ENCODE data around the gene PKD2L2.

- TF ChIP-seq EZH2 (IDR thresholded peaks at IDR 0.05; ENCODE audit: low read length), result no peak
- TF ChIP-seq, protein P1, sequence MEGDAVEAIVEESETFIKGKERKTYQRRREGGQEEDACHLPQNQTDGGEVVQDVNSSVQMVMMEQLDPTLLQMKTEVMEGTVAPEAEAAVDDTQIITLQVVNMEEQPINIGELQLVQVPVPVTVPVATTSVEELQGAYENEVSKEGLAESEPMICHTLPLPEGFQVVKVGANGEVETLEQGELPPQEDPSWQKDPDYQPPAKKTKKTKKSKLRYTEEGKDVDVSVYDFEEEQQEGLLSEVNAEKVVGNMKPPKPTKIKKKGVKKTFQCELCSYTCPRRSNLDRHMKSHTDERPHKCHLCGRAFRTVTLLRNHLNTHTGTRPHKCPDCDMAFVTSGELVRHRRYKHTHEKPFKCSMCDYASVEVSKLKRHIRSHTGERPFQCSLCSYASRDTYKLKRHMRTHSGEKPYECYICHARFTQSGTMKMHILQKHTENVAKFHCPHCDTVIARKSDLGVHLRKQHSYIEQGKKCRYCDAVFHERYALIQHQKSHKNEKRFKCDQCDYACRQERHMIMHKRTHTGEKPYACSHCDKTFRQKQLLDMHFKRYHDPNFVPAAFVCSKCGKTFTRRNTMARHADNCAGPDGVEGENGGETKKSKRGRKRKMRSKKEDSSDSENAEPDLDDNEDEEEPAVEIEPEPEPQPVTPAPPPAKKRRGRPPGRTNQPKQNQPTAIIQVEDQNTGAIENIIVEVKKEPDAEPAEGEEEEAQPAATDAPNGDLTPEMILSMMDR (optimal IDR thresholded peaks at IDR 0.05 in 1 of 3, IDR thresholded peaks at IDR 0.05 in 1 of 3, conservative IDR thresholded peaks at IDR 0.05 in 1 of 3; ENCODE audit: extremely low read depth in 1 of 3, insufficient read depth in 2 of 3, low read length in 3 of 3), result no peak
Measured at GRCh38 chr5:137957948-137958347, 68.7 kb downstream of the PKD2L2 start.

All from keratinocyte (primary cell).